ENCODE results near the gene ADH1B.
"Not testable (repeated sequence)": the region's sequence is repeated elsewhere in the genome, so short reads cannot be mapped to it uniquely, and the experiment has no call there.

ADH1B gene

GRCh38 chr4:99324979-99325378 is 3.8 kb upstream of the ADH1B start:
- DNase-seq (ENCODE audit: extremely low read depth in 1 of 2, low read depth in 1 of 2) = no peak

- no peak for DNase-seq (ENCODE audit: extremely low read depth in 1 of 2, low read depth in 1 of 2)
Measured at GRCh38 chr4:99324361-99324760, 3.2 kb upstream of the ADH1B start.

GRCh38 chr4:99323756-99324155 is 2.6 kb upstream of the ADH1B start:
- DNase-seq (ENCODE audit: extremely low read depth in 1 of 2, low read depth in 1 of 2) = no peak

GRCh38 chr4:99317811-99318210 is 3.4 kb downstream of the ADH1B start:
- not testable (repeated sequence) for DNase-seq (ENCODE audit: extremely low read depth in 1 of 2, low read depth in 1 of 2)

- no peak for DNase-seq (ENCODE audit: extremely low read depth in 1 of 2, low read depth in 1 of 2)
Measured at GRCh38 chr4:99317354-99317753, 3.8 kb downstream of the ADH1B start.

- no peak for DNase-seq (ENCODE audit: extremely low read depth in 1 of 2, low read depth in 1 of 2)
Measured at GRCh38 chr4:99315839-99316238, 5.4 kb downstream of the ADH1B start.

- DNase-seq (ENCODE audit: extremely low read depth in 1 of 2, low read depth in 1 of 2) = no peak
Measured at GRCh38 chr4:99314211-99314610, 7.0 kb downstream of the ADH1B start.

- DNase-seq (ENCODE audit: extremely low read depth in 1 of 2, low read depth in 1 of 2) = no peak
Measured at GRCh38 chr4:99310389-99310788, 10.8 kb downstream of the ADH1B start.

- no peak for DNase-seq (ENCODE audit: extremely low read depth in 1 of 2, low read depth in 1 of 2)
Measured at GRCh38 chr4:99305638-99306400, 15.4 kb downstream of the ADH1B start.

GRCh38 chr4:99301376-99302164 is 19.6 kb downstream of the ADH1B start:
- DNase-seq (ENCODE audit: extremely low read depth in 1 of 2, low read depth in 1 of 2) = no peak

- no peak for DNase-seq (ENCODE audit: extremely low read depth in 1 of 2, low read depth in 1 of 2)
Measured at GRCh38 chr4:99300934-99301333, 20.3 kb downstream of the ADH1B start.

GRCh38 chr4:99293357-99293756 is 27.8 kb downstream of the ADH1B start:
- no peak for DNase-seq (ENCODE audit: extremely low read depth in 1 of 2, low read depth in 1 of 2)

- no peak for DNase-seq (ENCODE audit: extremely low read depth in 1 of 2, low read depth in 1 of 2)
Measured at GRCh38 chr4:99290848-99291786, 30.1 kb downstream of the ADH1B start, which contains the start of gene ADH1A. TSS of gene ADH1A (minus strand) at chr4:99290985. CDS start at chr4:99290914, 71 bp downstream.

GRCh38 chr4:99285387-99285786 is 35.8 kb downstream of the ADH1B start:
- no peak for DNase-seq (ENCODE audit: extremely low read depth in 1 of 2, low read depth in 1 of 2)

- no peak for DNase-seq (ENCODE audit: extremely low read depth in 1 of 2, low read depth in 1 of 2)
Measured at GRCh38 chr4:99282731-99283130, 38.5 kb downstream of the ADH1B start.

- no peak for DNase-seq (ENCODE audit: extremely low read depth in 1 of 2, low read depth in 1 of 2)
Measured at GRCh38 chr4:99281261-99281660, 39.9 kb downstream of the ADH1B start.

GRCh38 chr4:99276417-99276816 is 44.8 kb downstream of the ADH1B start:
- DNase-seq (ENCODE audit: extremely low read depth in 1 of 2, low read depth in 1 of 2) = no peak

GRCh38 chr4:99275885-99276284 is 45.3 kb downstream of the ADH1B start:
- no peak for DNase-seq (ENCODE audit: extremely low read depth in 1 of 2, low read depth in 1 of 2)

GRCh38 chr4:99275050-99275449 is 46.2 kb downstream of the ADH1B start:
- DNase-seq (ENCODE audit: extremely low read depth in 1 of 2, low read depth in 1 of 2) = no peak

GRCh38 chr4:99273704-99274103 is 47.5 kb downstream of the ADH1B start:
- no peak for DNase-seq (ENCODE audit: extremely low read depth in 1 of 2, low read depth in 1 of 2)

- DNase-seq (ENCODE audit: extremely low read depth in 1 of 2, low read depth in 1 of 2) = no peak
Measured at GRCh38 chr4:99264927-99265326, 56.3 kb downstream of the ADH1B start.
